Caco-2 (cell line): ENCODE results near the gene PPP1R13B. TPM values are rescaled to one million over a fixed set of nuclear protein-coding genes. Genes with fewer than 3 reads are reported as not detected.

ENCODE experiments used
- BruUV-seq: library from RNA; stranded (reverse); fragments of 400-500 nt; replicated peaks from 2 replicates; lab custom pipeline; 2021; lab: Mats Ljungman, UMichigan
- CTCF ChIA-PET: fragments of 300-600 bp; sonication (Branson Sonifier 250); formaldehyde crosslinking; loops from one replicate; lab custom pipeline; 2022; ENCODE audit warnings: antibody characterized with exemption; lab: Charles Lee
- POLR2A ChIA-PET: fragments of 300-600 bp; sonication (Branson Sonifier 250); formaldehyde crosslinking; loops from one replicate; lab custom pipeline; 2022; ENCODE audit warnings: antibody characterized with exemption; lab: Charles Lee
- DNase-seq, 2 experiments: peaks; one replicate each; pipeline versions ENCODE4 v3.0.0 to v3.0.0-alpha.2; 2020 to 2022
- H3K27me3 ChIP-seq: replicated peaks from 2 replicates; pipeline ENCODE4 v1.6.0; 2011; ENCODE audit warnings: low read length; ENCODE audit not compliant: control insufficient read depth, insufficient read depth
- H3K36me3 ChIP-seq: 2 replicates; pipeline ENCODE4 v1.5.1; 2011; ENCODE audit warnings: low read length; ENCODE audit not compliant: control insufficient read depth, insufficient read depth
- H3K4me1 ChIP-seq: fragments of 250-450 bp; sonication (Bioruptor Pico); 2 replicates; pipeline ENCODE4 v1.5.1; 2020; ENCODE audit warnings: mild to moderate bottlenecking
- H3K4me3 ChIP-seq: 2 replicates; pipeline ENCODE4 v1.5.1; 2011; ENCODE audit warnings: low read depth, mild to moderate bottlenecking, control low read depth, low read length
- H3K9me3 ChIP-seq: fragments of 250-450 bp; sonication (Bioruptor Pico); 2 replicates; pipeline ENCODE4 v1.5.1; 2020; ENCODE audit warnings: mild to moderate bottlenecking, moderate library complexity
- H3K27ac Mint-ChIP-seq: one replicate; pipeline ENCODE4 v1.8.0; 2022; ENCODE audit warnings: mixed read lengths; ENCODE audit not compliant: unreplicated experiment
- H3K27me3 Mint-ChIP-seq: one replicate; pipeline ENCODE4 v1.8.0; 2022; ENCODE audit warnings: mixed read lengths; ENCODE audit not compliant: insufficient read depth, unreplicated experiment
- H3K36me3 Mint-ChIP-seq: one replicate; pipeline ENCODE4 v1.8.0; 2022; ENCODE audit warnings: mild to moderate bottlenecking, mixed read lengths; ENCODE audit not compliant: insufficient read depth, unreplicated experiment
- H3K4me1 Mint-ChIP-seq: one replicate; pipeline ENCODE4 v1.8.0; 2022; ENCODE audit warnings: low read depth, mixed read lengths; ENCODE audit not compliant: unreplicated experiment
- H3K4me3 Mint-ChIP-seq: one replicate; pipeline ENCODE4 v1.8.0; 2022; ENCODE audit warnings: mild to moderate bottlenecking, moderate library complexity, mixed read lengths; ENCODE audit not compliant: unreplicated experiment
- H3K9me3 Mint-ChIP-seq: one replicate; pipeline ENCODE4 v1.8.0; 2022; ENCODE audit warnings: mixed read lengths; ENCODE audit not compliant: unreplicated experiment
- intact Hi-C: fragments of 100-400 bp; cut with micrococcal nuclease; formaldehyde crosslinking; loops from one replicate; pipeline ENCODE4 v1.10.0; 2022; ENCODE audit not compliant: unreplicated experiment
- total RNA-seq: library from RNA; stranded (reverse); gene quantifications from 2 replicates; pipeline ENCODE4 v1.2.3, GENCODE V29; 2022
- TF ChIP-seq, protein P1 (sequence below), 2 experiments: fragments of 200-600 bp in 1 of 2; IDR thresholded peaks; 1 replicate in 1 of 2; 2 replicates in 1 of 2; pipeline versions ENCODE4 v1.5.1 to v1.8.0; 2011 to 2022; ENCODE audit warnings: antibody characterized with exemption in 1 of 2, control low read depth in 1 of 2, inconsistent platforms in 1 of 2, low read depth in 1 of 2, low read length in 1 of 2, mild to moderate bottlenecking in 1 of 2, moderate library complexity in 1 of 2; ENCODE audit not compliant: insufficient read depth in 1 of 2, severe bottlenecking in 1 of 2, unreplicated experiment in 1 of 2

Gene PPP1R13B
- total RNA-seq, 1 experiment from 2014 or later = 15.8 TPM

DNA sequence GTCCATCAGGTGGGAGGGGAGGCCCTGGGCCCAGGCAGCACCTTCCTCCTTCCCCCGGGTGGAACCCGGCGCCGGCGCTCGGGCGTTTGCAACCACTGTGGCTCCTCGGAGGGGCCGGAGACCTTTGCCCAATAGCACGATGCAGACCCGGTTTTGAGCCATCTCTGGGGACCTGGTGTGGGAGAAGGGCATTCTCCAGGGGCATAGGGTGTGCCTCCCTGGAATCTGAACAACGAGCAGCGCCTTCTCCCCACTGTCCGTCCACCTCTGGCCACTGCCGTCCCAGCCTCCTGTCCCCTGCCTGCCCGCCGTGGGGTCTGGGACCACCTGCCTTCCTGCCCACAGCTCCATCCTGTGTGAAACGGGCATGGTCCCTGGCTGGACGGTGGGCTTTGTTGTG lies 119.2 kb downstream of the PPP1R13B start:
- ChIA-PET POLR2A (no interaction called here), CTCF (no interaction called here)
- Histone ChIP-seq H3K4me1 (no peaks in the 10 kb centered on the region), H3K36me3 (peaks cover 2% of the 10 kb centered on the region; the same call in 1 of the 2 replicates), H3K9me3 (no peaks in the 10 kb centered on the region), H3K27me3 (no peaks in the 10 kb centered on the region), H3K4me3 (no peak overlapping the region)
- Mint-ChIP-seq H3K27me3 (no peaks in the 10 kb centered on the region), H3K4me3 (no peak overlapping the region), H3K36me3 (peaks cover 33% of the 10 kb centered on the region), H3K9me3 (no peaks in the 10 kb centered on the region), H3K27ac (no peak overlapping the region), H3K4me1 (no peaks in the 10 kb centered on the region)
- TF ChIP-seq, protein P1, sequence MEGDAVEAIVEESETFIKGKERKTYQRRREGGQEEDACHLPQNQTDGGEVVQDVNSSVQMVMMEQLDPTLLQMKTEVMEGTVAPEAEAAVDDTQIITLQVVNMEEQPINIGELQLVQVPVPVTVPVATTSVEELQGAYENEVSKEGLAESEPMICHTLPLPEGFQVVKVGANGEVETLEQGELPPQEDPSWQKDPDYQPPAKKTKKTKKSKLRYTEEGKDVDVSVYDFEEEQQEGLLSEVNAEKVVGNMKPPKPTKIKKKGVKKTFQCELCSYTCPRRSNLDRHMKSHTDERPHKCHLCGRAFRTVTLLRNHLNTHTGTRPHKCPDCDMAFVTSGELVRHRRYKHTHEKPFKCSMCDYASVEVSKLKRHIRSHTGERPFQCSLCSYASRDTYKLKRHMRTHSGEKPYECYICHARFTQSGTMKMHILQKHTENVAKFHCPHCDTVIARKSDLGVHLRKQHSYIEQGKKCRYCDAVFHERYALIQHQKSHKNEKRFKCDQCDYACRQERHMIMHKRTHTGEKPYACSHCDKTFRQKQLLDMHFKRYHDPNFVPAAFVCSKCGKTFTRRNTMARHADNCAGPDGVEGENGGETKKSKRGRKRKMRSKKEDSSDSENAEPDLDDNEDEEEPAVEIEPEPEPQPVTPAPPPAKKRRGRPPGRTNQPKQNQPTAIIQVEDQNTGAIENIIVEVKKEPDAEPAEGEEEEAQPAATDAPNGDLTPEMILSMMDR (IDR thresholded peaks at IDR 0.05; ENCODE audit: insufficient read depth in 1 of 2, low read depth in 1 of 2, low read length in 1 of 2, severe bottlenecking in 1 of 2, unreplicated experiment in 1 of 2) = no peak
- intact Hi-C loops = no loop called here
- DNase-seq = no peak
- no TSS peak for BruUV-seq

- ChIA-PET CTCF (no interaction called here), POLR2A (no interaction called here)
- Mint-ChIP-seq H3K36me3 (peaks cover 26% of the 10 kb centered on the region), H3K27ac (no peak overlapping the region), H3K27me3 (no peaks in the 10 kb centered on the region), H3K9me3 (no peaks in the 10 kb centered on the region), H3K4me3 (no peak overlapping the region), H3K4me1 (no peaks in the 10 kb centered on the region)
- no peaks in the 10 kb centered on the region for H3K27me3 ChIP-seq
- intact Hi-C loops = no loop called here
- peaks cover 2% of the 10 kb centered on the region; the same call in 1 of the 2 replicates for H3K36me3 ChIP-seq
- no peak for DNase-seq
- H3K9me3 ChIP-seq = no peaks in the 10 kb centered on the region
- no peaks in the 10 kb centered on the region for H3K4me1 ChIP-seq
- no TSS peak for BruUV-seq
- TF ChIP-seq, protein P1 (IDR thresholded peaks at IDR 0.05; ENCODE audit: insufficient read depth in 1 of 2, low read depth in 1 of 2, low read length in 1 of 2, severe bottlenecking in 1 of 2, unreplicated experiment in 1 of 2) = no peak
- H3K4me3 ChIP-seq = no peak overlapping the region
Measured at GRCh38 chr14:103727313-103727980, 119.9 kb downstream of the PPP1R13B start.

DNA sequence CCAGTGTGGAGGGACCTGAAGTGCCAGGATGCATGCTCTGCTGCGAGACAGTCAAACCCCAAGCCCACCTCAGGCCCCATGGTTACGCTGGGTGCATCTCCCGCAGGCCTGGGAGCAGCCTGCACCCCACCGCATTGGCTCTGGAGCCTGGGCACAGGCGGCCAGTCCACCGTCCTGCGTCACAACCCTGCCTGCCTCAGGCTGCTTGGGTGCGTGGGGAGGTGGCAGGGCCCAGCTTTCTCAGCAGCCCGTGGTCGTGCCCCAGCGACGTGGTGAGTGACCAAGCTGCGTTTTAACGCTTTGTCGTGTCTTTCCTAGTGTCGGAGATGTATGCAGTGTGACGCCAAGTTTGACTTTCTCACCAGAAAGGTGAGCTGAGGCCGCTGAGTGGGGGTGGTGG lies 120.9 kb downstream of the PPP1R13B start:
- intact Hi-C loops = no loop called here
- CTCF ChIA-PET = no interaction called here
- BruUV-seq = no TSS peak

More for the DNA sequence above, 120.9 kb downstream of the PPP1R13B start:
- no peak for DNase-seq
- no peaks in the 10 kb centered on the region for H3K27me3 ChIP-seq
- no peak overlapping the region for H3K4me3 Mint-ChIP-seq
- no peaks in the 10 kb centered on the region for H3K27me3 Mint-ChIP-seq
- H3K36me3 ChIP-seq = peaks cover 2% of the 10 kb centered on the region; the same call in 1 of the 2 replicates
- H3K27ac Mint-ChIP-seq = no peak overlapping the region
- no peaks in the 10 kb centered on the region for H3K4me1 ChIP-seq
- no peaks in the 10 kb centered on the region for H3K9me3 ChIP-seq
- TF ChIP-seq, protein P1 (IDR thresholded peaks at IDR 0.05; ENCODE audit: insufficient read depth in 1 of 2, low read depth in 1 of 2, low read length in 1 of 2, severe bottlenecking in 1 of 2, unreplicated experiment in 1 of 2) = no peak
- H3K4me3 ChIP-seq = no peak overlapping the region
- H3K9me3 Mint-ChIP-seq = no peaks in the 10 kb centered on the region
- H3K4me1 Mint-ChIP-seq = no peaks in the 10 kb centered on the region
- POLR2A ChIA-PET = no interaction called here
- H3K36me3 Mint-ChIP-seq = peaks cover 26% of the 10 kb centered on the region
